Measurements from ENCODE around the gene GJC2.

Gene GJC2

DNA sequence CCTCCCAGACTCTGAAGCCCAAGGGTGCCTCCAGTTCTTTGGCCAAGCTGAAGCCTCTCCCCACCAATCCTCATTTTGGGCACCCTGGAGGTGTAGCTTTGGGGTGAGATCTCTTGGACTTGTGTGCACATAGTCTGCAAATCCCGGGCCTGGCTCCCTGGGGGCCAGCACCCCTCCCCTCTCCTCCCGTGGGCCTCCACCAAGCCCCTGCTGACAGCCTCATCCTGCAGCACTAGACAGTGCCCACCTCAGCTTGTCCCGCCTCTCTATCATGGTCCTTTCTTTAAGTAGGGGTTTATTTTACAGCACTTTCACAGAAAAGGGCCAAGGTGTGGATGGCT lies 3.2 kb downstream of the GJC2 start:
- H3K79me2 ChIP-seq (ENCODE audit: low read length) = peaks cover under 1% of the 10 kb centered on the region; the same call in 1 of the 2 replicates
- no peak overlapping the region for H3K9ac ChIP-seq (ENCODE audit: low read length)
- no peak overlapping the region for H3K4me2 ChIP-seq (ENCODE audit: low read depth, low read length)
- no peak for DNase-seq
- H3K4me3 ChIP-seq (ENCODE audit: low read length) = no peak overlapping the region
- H2AFZ ChIP-seq (ENCODE audit: low read length) = no peak overlapping the region
- H3F3A ChIP-seq (ENCODE audit: insufficient read depth, low read length) = no peaks in the 10 kb centered on the region
- no peaks in the 10 kb centered on the region for H3K27me3 ChIP-seq (replicated peaks; ENCODE audit: insufficient read depth, low read length)
- no peaks in the 10 kb centered on the region for H3K9me3 ChIP-seq (replicated peaks; ENCODE audit: insufficient read depth, low read length)
- no peaks in the 10 kb centered on the region for H3K4me1 ChIP-seq (ENCODE audit: low read length)
- no peaks in the 10 kb centered on the region; the same call in 1 of the 2 replicates for H3K36me3 ChIP-seq (replicated peaks; ENCODE audit: insufficient read depth, low read length)
- no peaks in the 10 kb centered on the region; the same call in 1 of the 2 replicates for H4K20me1 ChIP-seq (ENCODE audit: insufficient read depth, low read length)
- TF ChIP-seq, protein P1, sequence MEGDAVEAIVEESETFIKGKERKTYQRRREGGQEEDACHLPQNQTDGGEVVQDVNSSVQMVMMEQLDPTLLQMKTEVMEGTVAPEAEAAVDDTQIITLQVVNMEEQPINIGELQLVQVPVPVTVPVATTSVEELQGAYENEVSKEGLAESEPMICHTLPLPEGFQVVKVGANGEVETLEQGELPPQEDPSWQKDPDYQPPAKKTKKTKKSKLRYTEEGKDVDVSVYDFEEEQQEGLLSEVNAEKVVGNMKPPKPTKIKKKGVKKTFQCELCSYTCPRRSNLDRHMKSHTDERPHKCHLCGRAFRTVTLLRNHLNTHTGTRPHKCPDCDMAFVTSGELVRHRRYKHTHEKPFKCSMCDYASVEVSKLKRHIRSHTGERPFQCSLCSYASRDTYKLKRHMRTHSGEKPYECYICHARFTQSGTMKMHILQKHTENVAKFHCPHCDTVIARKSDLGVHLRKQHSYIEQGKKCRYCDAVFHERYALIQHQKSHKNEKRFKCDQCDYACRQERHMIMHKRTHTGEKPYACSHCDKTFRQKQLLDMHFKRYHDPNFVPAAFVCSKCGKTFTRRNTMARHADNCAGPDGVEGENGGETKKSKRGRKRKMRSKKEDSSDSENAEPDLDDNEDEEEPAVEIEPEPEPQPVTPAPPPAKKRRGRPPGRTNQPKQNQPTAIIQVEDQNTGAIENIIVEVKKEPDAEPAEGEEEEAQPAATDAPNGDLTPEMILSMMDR (IDR thresholded peaks at IDR 0.05; ENCODE audit: low read length) = no peak
- TF ChIP-seq EZH2 (optimal IDR thresholded peaks at IDR 0.05; ENCODE audit: low read depth, low read length) = no peak
- TF ChIP-seq EZH2phosphoT487 (IDR thresholded peaks at IDR 0.05; ENCODE audit: low read length) = no peak
- no peak overlapping the region for H3K27ac ChIP-seq (ENCODE audit: low read length)
- H3K9me2 ChIP-seq (replicated peaks; ENCODE audit: insufficient read depth, low read length) = no peaks in the 10 kb centered on the region

DNA sequence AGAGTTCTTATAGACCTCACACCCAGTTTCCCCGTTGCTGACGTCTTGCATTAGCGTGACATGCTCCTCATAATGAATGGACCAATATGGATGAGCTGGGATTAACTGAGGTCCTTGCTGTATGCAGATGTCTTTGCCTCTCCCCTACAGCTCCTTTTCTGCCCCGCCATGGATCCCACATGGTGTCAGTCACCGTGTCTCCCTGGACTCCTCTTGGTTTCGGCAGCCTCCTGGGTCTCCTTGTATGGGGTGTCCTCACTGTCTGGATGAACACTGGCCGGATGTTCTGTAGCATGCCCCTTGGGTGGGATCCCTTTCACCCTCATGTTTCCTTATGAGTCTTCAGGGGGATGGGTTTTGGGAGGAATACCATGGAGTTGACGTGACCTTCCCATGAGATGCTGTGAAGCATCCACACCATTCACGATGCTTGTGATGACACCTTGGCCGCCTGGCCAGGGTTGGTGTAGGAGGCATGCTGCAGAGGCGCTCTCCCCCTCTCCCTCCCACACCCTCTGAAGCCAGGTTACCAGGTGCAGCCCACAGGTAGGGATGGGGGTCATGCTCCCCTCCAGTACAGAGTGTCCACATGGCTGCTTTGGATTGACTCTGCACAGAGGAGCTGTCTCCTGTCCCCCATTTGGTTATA lies 4.4 kb downstream of the GJC2 start:
- Histone ChIP-seq H3K36me3 (replicated peaks; ENCODE audit: insufficient read depth, low read length) (no peaks in the 10 kb centered on the region), H3K27me3 (replicated peaks; ENCODE audit: insufficient read depth, low read length) (no peaks in the 10 kb centered on the region), H3K4me1 (ENCODE audit: low read length) (no peaks in the 10 kb centered on the region)

DNA sequence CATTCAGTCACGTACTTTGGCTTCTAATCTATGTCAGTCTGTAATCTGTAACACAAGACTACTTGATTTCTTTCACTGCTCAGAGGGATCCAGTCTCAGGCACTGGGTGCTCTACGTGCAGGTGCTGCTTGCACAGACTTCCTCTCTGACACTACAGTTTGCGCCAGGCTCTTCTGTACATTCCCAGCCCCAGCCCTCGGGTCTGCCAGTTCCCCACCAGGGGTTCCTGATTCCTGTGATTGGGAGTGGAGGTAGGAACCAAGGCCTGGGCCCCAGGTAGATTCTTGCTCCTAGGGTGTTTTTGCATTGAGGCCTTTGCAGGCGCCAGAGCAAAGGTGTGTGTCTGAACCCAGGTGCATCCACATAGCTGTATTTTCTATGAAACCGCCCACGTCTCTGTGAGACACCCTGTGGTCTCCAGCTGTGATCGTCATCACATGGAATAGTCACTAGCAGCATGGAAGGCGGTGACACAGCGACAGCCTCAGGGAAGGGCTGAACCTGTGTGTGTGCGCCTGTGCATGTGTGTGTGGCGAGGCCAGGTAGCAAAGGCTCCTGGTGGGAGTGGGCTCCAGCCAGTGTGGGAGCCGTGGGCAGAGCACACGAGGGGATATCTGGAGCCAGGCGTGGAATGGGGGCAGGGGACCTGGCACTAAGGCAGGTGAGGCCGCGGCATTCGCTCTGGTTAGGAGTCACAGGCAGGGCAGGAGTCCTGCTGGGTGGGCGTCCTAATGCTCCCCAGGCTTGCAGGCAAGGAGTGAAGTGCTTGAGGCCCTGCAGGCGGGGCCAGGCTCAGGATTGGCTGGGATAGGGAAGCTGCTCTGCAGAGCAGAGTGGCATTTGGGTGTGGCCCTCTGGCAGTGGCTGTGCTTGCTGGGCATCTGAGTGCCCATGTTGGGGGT lies 5.2 kb downstream of the GJC2 start:
- no peak for DNase-seq
- Histone ChIP-seq H3F3A (ENCODE audit: insufficient read depth, low read length) (no peaks in the 10 kb centered on the region), H3K4me3 (ENCODE audit: low read length) (no peak overlapping the region), H3K9me3 (replicated peaks; ENCODE audit: insufficient read depth, low read length) (no peaks in the 10 kb centered on the region), H2AFZ (ENCODE audit: low read length) (no peak overlapping the region), H3K27ac (ENCODE audit: low read length) (no peak overlapping the region), H3K4me1 (ENCODE audit: low read length) (no peaks in the 10 kb centered on the region), H3K4me2 (ENCODE audit: low read depth, low read length) (no peak overlapping the region), H3K79me2 (ENCODE audit: low read length) (no peaks in the 10 kb centered on the region), H3K27me3 (replicated peaks; ENCODE audit: insufficient read depth, low read length) (no peaks in the 10 kb centered on the region), H3K36me3 (replicated peaks; ENCODE audit: insufficient read depth, low read length) (no peaks in the 10 kb centered on the region), H3K9ac (ENCODE audit: low read length) (no peak overlapping the region), H4K20me1 (ENCODE audit: insufficient read depth, low read length) (no peaks in the 10 kb centered on the region; the same call in 1 of the 2 replicates), H3K9me2 (replicated peaks; ENCODE audit: insufficient read depth, low read length) (no peaks in the 10 kb centered on the region)
- TF ChIP-seq EZH2 (optimal IDR thresholded peaks at IDR 0.05; ENCODE audit: low read depth, low read length) = no peak

More for the DNA sequence above, 4.4 kb downstream of the GJC2 start:
- no peak for DNase-seq
- Histone ChIP-seq H3K9me2 (replicated peaks; ENCODE audit: insufficient read depth, low read length) (no peaks in the 10 kb centered on the region), H3K4me2 (ENCODE audit: low read depth, low read length) (no peak overlapping the region), H3K9me3 (replicated peaks; ENCODE audit: insufficient read depth, low read length) (no peaks in the 10 kb centered on the region), H3F3A (ENCODE audit: insufficient read depth, low read length) (no peaks in the 10 kb centered on the region), H3K9ac (ENCODE audit: low read length) (no peak overlapping the region), H4K20me1 (ENCODE audit: insufficient read depth, low read length) (no peaks in the 10 kb centered on the region; the same call in 1 of the 2 replicates), H3K4me3 (ENCODE audit: low read length) (no peak overlapping the region), H3K79me2 (ENCODE audit: low read length) (no peaks in the 10 kb centered on the region), H2AFZ (ENCODE audit: low read length) (no peak overlapping the region), H3K27ac (ENCODE audit: low read length) (no peak overlapping the region)
- TF ChIP-seq EZH2phosphoT487 (IDR thresholded peaks at IDR 0.05; ENCODE audit: low read length) (no peak), EZH2 (optimal IDR thresholded peaks at IDR 0.05; ENCODE audit: low read depth, low read length) (no peak)
- TF ChIP-seq, protein P1 (IDR thresholded peaks at IDR 0.05; ENCODE audit: low read length) = no peak
